Glomerular visceral epithelial cell (primary cell): Measurements from ENCODE around the gene FAM168A.

Source experiments
- DNase-seq: peaks from one replicate; pipeline ENCODE4 v3.0.0-alpha.2; 2016; ENCODE audit errors: extremely low spot score

FAM168A gene

GRCh38 chr11:73556966-73557365 lies 40.9 kb downstream of the FAM168A start:
- no peak for DNase-seq

- no peak for DNase-seq
These were observed 42.3 kb downstream of the FAM168A start for GRCh38 chr11:73555615-73556014.

- no peak for DNase-seq
These were observed 43.1 kb downstream of the FAM168A start for GRCh38 chr11:73554671-73555320.

GRCh38 chr11:73553266-73553665 lies 44.6 kb downstream of the FAM168A start:
- DNase-seq: no peak

GRCh38 chr11:73551677-73552076 lies 46.2 kb downstream of the FAM168A start:
- DNase-seq: no peak

GRCh38 chr11:73549376-73549775 lies 48.5 kb downstream of the FAM168A start:
- no peak for DNase-seq

DNA sequence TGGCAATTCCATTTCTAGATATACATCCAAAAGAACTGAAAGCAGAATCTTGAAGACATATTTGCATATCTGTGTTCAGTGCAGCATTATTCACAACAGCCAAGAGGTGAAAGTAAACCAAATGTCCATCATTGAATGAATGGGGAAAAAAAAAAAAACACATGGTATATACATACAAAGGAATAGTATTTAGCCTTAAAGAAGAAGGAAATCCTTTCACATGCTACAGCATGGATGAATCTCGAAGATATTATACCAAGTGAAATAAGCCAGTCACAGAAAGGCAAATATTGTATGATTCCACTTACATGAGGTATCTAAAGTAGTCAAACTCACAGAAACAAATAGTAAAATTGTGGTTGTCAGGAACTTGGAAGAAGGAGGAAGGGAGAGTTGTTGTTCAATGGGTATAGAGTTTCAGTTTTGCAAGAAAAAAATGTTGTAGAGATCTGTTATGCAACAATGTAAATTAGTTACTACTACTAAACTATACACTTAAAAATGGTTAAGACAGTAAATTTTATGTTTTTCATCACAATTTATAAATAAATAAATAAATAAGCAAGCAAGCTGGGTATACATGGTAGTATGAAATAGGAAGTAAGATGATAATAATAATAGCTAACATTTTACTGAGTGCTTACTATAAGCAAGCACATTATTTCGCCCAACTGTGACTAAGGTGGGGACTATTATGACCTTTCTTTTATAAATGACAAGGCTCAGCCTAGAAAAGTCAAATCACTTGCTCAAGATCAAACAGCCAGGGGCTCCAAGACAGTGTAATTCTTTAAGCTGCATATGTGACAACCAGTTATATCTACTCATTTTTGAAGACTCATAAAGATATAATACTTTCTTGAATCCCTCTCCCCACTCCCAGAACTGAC lies 50.0 kb downstream of the FAM168A start:
- DNase-seq: no peak

GRCh38 chr11:73542175-73542574 lies 55.7 kb downstream of the FAM168A start:
- no peak for DNase-seq

DNA sequence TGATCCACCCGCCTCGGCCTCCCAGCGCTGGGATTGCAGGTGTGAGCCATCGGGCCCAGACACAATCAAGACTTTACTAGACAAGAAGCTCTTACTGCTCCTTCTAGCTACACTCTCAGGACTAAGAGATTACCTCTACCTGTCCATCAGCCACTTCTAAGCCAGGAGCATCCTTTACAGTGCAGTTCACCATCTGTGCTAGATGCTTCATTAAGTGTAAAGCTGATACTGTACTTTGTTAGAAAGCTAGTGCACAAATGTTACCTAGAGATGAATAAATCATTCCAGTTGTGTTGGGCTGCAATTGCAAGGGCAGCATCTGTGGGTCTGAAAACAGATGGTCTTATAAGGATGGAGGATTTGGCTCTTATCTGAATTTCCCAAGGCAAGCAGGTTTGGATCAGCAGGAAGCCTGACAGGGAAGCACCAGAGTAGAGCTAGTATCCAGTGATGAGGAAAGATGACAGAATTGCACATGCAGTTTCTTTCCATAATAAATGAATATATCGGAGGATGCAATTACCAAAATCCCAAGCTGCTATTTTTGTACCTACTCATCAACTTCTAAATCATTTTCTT lies 58.3 kb downstream of the FAM168A start:
- no peak for DNase-seq

DNA sequence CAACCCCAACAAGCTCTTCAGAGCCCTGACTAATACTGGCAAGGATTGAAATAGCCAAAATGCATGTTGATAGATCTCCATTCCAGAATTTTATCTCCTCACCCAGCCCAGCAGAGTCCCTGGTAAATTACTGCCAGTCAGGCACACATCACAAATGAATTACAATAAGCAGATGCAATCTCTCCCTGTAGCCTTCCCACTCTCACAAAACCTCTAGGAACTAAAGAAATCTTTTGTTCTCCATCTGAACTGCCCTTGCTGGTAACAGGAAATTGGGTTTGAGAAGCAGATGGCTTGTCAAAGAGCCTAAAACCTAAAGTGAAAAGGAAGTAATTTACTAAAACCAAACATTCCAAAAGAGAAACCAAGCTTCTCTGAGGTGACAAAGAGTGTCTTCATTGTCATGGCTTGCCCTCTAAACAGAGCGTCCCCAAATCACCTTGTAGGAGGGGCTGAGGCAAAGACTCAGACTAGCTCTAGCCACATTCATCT lies 59.5 kb downstream of the FAM168A start:
- no peak for DNase-seq

DNA sequence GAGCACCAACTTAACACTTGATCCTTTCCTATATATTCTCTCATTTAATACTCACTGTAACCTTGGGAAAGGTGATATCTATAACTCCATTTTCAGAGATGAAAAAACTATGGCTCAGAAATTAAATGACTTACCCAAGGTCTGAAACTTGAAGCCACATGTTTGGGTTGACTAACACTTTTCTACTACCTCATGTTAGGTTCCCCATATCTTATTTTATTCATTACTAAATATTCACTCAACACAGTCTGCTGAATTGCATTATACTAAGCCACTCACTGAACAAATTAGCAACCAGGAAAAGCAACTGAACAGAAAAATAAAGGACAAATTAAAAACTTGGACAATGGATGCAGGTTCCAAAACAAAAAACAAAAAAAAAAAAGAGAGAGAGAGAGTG lies 59.9 kb downstream of the FAM168A start:
- no peak for DNase-seq

GRCh38 chr11:73536961-73537360 lies 61.0 kb downstream of the FAM168A start:
- no peak for DNase-seq

GRCh38 chr11:73532310-73532709 lies 65.6 kb downstream of the FAM168A start:
- no peak for DNase-seq

DNA sequence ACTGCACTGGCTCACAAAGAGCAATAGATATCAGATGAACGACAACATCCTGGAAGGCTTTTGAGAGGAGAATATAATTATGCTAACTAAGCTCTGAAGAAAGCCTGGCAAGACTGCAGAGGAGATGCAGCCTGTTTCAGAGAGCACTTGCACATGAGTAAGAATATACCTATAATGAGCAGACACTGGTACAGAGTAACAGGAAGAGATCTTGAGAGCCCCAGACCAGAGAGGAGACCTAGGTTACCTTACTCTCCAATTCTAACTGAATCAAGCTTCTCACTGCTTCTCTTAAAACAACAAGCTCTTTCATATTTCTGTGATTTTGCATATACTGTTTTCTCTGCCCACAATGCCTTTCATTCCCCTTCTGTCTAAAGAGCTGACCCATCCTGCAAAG lies 66.5 kb downstream of the FAM168A start:
- DNase-seq: no peak

- no peak for DNase-seq
These were observed 67.8 kb downstream of the FAM168A start for GRCh38 chr11:73530109-73530508.

GRCh38 chr11:73529204-73529530 lies 68.7 kb downstream of the FAM168A start:
- DNase-seq: no peak

GRCh38 chr11:73528483-73529203 lies 69.3 kb downstream of the FAM168A start:
- peak; percentile 6 for DNase-seq

DNA sequence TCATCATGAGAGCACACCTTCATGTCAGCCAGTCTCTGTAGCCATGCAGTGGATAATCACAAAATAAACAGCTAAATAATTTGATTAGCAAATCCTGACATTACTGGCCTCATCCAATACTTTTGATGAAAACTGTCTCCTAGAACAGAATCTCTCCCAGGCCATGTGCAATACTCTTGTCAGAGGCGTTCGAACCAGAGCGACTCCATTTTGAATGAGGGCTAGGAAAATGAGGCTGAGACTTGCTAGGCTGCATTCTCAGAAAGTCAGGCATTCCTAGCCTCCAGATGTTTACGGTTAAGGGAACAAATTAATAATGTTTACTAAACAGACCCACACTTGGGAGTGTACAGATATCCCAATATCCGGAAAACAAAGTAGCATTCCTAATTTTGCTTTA lies 69.9 kb downstream of the FAM168A start:
- no peak for DNase-seq

DNA sequence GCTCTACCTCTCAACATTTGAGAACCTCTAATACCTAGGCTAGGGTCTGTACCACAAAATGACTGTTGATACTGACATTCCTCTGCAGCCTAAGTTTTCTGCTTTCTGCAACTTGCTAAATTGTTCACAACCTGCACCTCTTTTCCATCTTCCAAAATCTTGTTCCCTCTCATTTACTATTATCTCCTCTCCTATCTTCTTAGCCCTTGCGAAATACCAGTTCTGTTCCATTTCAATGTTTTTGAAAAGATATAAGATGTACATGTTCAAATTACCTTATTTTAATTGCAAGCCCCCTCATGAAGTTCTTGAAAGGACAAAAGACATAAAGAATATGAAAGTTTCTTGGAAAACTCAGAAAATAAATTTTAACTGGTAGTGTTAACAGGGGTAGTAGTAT lies 72.3 kb downstream of the FAM168A start:
- no peak for DNase-seq

- no peak for DNase-seq
These were observed 73.1 kb downstream of the FAM168A start for GRCh38 chr11:73524774-73525173.

DNA sequence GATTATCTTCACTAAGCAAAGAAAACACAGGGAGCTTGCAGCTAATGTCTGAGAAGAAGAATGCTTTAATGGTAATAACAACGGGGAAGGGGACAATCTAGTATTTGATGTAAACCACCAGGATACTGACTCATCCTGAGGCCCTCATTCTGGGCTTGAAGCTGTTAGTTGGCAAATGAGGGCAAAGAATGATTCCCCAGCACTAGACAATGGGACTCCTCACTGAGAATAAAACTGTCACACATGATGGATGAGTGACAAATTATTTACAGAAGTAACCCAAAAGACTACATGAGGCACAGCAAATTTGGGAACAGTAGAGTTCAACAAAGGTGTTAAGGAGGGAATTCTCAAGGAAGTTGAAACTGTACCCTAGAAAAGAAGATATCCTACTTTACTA lies 76.3 kb downstream of the FAM168A start:
- peak; percentile 50 for DNase-seq

DNA sequence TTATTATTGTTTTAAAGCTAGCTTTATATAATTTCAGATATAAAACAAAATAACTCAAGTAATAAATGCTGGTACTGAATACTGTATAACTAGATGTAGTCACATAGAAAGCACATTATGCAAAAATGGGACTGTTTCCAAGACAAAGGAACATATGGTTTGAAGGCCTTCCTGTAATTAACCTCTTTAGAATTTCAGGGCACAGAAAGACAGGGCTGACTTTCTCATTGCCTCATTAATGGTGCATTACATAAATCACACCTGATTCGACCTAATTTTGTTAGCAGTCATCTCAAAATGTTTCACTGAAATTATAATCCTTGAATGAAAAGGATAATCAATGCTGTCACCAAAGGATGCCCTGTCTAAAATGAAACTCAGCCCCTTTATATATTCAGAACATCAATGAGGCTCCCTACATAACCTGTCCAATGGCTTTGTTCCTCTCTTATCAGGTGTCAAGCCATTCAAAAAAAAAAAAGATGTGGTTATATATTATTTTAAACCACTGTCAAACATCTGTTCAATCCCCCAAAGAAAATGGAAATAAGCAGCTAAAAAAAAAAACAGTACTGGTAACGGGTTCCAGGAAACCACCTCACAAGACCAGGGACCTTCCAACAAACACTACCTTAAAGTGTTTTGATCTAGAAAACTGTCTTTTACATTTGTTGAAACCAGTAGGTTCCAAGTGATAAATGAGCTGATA lies 77.4 kb downstream of the FAM168A start:
- no peak for DNase-seq
